ENCODE results near the gene CLDN24. TPM values are rescaled to one million over a fixed set of nuclear protein-coding genes. Genes with fewer than 3 reads are reported as not detected.
A peak's percentile ranks its signal among the peaks of the same experiment; 100 is the strongest.

The CLDN24 gene
- total RNA-seq, 4 donors from 2014 or later: not detected

- Histone ChIP-seq H3K27ac (no peak overlapping the region), H3K36me3 (no peaks in the 10 kb centered on the region), H3K27me3 (no peaks in the 10 kb centered on the region), H3K9me3 (no peaks in the 10 kb centered on the region), H3K4me1 (no peaks in the 10 kb centered on the region), H3K4me3 (no peak overlapping the region)
- TF ChIP-seq POLR2A (IDR thresholded peaks at IDR 0.05) (no peak), CTCF (IDR thresholded peaks at IDR 0.05) (no peak), EP300 (IDR thresholded peaks at IDR 0.05) (no peak), POLR2AphosphoS5 (IDR thresholded peaks at IDR 0.05) (no peak)
- peak in 1 of 2 donors; percentile 34 for DNase-seq (ENCODE audit: low spot score in 2 of 2)
- whole genome bisulfite sequencing: 50% methylated on average over 15 of the region's 15 CpGs
These were observed 40.8 kb upstream of the CLDN24 start for GRCh38 chr4:183362916-183363542.

- H3K27ac ChIP-seq: no peak overlapping the region
- no peak overlapping the region for H3K4me3 ChIP-seq
- DNase-seq (ENCODE audit: low spot score in 2 of 2): no peak
- TF ChIP-seq CTCF (IDR thresholded peaks at IDR 0.05): no peak
- TF ChIP-seq POLR2AphosphoS5 (IDR thresholded peaks at IDR 0.05): no peak
- no peak for TF ChIP-seq POLR2A (IDR thresholded peaks at IDR 0.05)
- TF ChIP-seq EP300 (IDR thresholded peaks at IDR 0.05): no peak
- H3K9me3 ChIP-seq: no peaks in the 10 kb centered on the region
- no peaks in the 10 kb centered on the region for H3K4me1 ChIP-seq
- H3K36me3 ChIP-seq: no peaks in the 10 kb centered on the region
- WGBS: 84% methylated on average over 4 of the region's 4 CpGs
- H3K27me3 ChIP-seq: no peaks in the 10 kb centered on the region
These were observed 39.8 kb upstream of the CLDN24 start for GRCh38 chr4:183362036-183362435.

- no peaks in the 10 kb centered on the region for H3K27me3 ChIP-seq
- TF ChIP-seq CTCF (IDR thresholded peaks at IDR 0.05) (no peak), POLR2AphosphoS5 (IDR thresholded peaks at IDR 0.05) (no peak), EP300 (IDR thresholded peaks at IDR 0.05) (no peak), POLR2A (IDR thresholded peaks at IDR 0.05) (no peak)
- H3K36me3 ChIP-seq: no peaks in the 10 kb centered on the region
- peaks cover 14% of the 10 kb centered on the region for H3K4me1 ChIP-seq
- DNase-seq (ENCODE audit: low spot score in 2 of 2): peak in 1 of 2 donors; percentile 6
- H3K4me3 ChIP-seq: no peak overlapping the region
- WGBS: 69% methylated on average over 11 of the region's 11 CpGs
- no peak overlapping the region for H3K27ac ChIP-seq
- no peaks in the 10 kb centered on the region for H3K9me3 ChIP-seq
These were observed 38.1 kb upstream of the CLDN24 start for GRCh38 chr4:183360161-183360919.

- DNase-seq (ENCODE audit: low spot score in 2 of 2): peak in 1 of 2 donors; percentile 8
- H3K9me3 ChIP-seq: no peaks in the 10 kb centered on the region
- peaks cover 29% of the 10 kb centered on the region for H3K4me1 ChIP-seq
- no peak overlapping the region for H3K4me3 ChIP-seq
- no peak for TF ChIP-seq CTCF (IDR thresholded peaks at IDR 0.05)
- no peak for TF ChIP-seq EP300 (IDR thresholded peaks at IDR 0.05)
- 90% methylated on average over 13 of the region's 13 CpGs for WGBS
- H3K36me3 ChIP-seq: no peaks in the 10 kb centered on the region
- no peak overlapping the region for H3K27ac ChIP-seq
- H3K27me3 ChIP-seq: no peaks in the 10 kb centered on the region
These were observed 36.1 kb upstream of the CLDN24 start for GRCh38 chr4:183358215-183358755.
